ENCODE data around the gene PDE7B. TPM values are rescaled to one million over a fixed set of nuclear protein-coding genes. Genes with fewer than 3 reads are reported as not detected.

Gene PDE7B
- total and polyA plus RNA-seq, 2 experiments from 2014 or later, result 3.1 to 6.8 TPM

DNA sequence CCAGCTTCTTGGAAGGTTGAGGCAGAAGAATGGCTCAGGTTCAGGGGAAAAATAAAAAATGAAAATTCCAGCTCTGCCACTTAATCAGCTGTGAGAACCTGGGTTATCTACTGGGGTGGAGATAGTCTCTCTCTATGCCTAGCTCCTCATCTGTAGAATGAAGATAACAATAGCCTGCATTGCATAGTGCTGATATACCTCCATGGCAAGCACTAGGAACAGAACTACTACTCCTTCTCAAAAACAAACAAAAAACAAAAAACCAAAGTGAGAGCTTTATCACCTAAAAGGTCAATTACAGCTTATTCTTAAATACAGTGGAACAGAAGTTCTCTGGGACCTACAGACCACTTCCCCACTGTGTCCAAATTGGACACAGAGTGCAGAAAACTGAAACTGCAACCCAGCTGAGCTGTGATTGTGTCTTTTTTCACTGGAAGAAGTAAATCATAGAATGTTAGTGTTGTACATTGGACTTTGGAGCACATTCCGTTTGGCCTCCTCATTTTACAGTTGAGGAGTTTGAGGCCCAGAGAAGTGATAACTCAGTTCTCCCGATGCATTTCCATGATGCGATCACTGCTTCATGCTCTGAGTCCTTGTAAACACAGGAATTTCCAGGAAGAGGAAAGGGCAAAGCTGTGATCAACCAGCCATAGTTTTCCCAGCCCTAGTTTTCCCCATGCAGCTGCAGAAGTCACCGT is 375.3 kb downstream of the PDE7B start:
- Histone ChIP-seq H3K9ac (peak overlapping the region; percentile 61; the same call in 1 of the 2 replicates), H3K4me1 (ENCODE audit: insufficient read depth) (peaks cover 8% of the 10 kb centered on the region), H3K9me3 (ENCODE audit: low read depth) (no peaks in the 10 kb centered on the region), H2AFZ (peak overlapping the region; percentile 70), H3K27ac (no peak overlapping the region), H3K79me2 (ENCODE audit: insufficient read depth) (no peaks in the 10 kb centered on the region), H4K20me1 (ENCODE audit: insufficient read depth) (no peaks in the 10 kb centered on the region), H3K9me2 (ENCODE audit: insufficient read depth) (no peaks in the 10 kb centered on the region), H3K36me3 (ENCODE audit: low read depth) (no peaks in the 10 kb centered on the region), H3K4me2 (ENCODE audit: unreplicated experiment) (peak overlapping the region; percentile 76), H3K4me3 (peak overlapping the region; percentile 61), H3K27me3 (replicated peaks; ENCODE audit: insufficient read depth) (no peaks in the 10 kb centered on the region), H3F3A (ENCODE audit: insufficient read depth) (no peaks in the 10 kb centered on the region)
- TF ChIP-seq EZH2 (IDR thresholded peaks at IDR 0.05; ENCODE audit: insufficient read depth, poor library complexity, severe bottlenecking) (no peak), EZH2phosphoT487 (IDR thresholded peaks at IDR 0.05; ENCODE audit: insufficient read depth, low read depth) (no peak)
- peak; percentile 5 for DNase-seq
- in situ Hi-C loops (cut with MboI), result loop anchor here (10.0 kb wide), 2 partner anchors 692 to 772 kb away; no protein-coding TSS in a partner anchor
- 87% methylated on average over 4 of the region's 4 CpGs for WGBS, 2 experiments (ENCODE audit: low coverage in 1 of 2, low lambda C conversion rate in 2 of 2, missing lambda C conversion rate in 2 of 2)

- no peaks in the 10 kb centered on the region for H3K36me3 ChIP-seq (ENCODE audit: low read depth)
- H3K9ac ChIP-seq, result no peak overlapping the region
- TF ChIP-seq EZH2phosphoT487 (IDR thresholded peaks at IDR 0.05; ENCODE audit: insufficient read depth, low read depth) (no peak), EZH2 (IDR thresholded peaks at IDR 0.05; ENCODE audit: insufficient read depth, poor library complexity, severe bottlenecking) (no peak)
- H3K27me3 ChIP-seq (replicated peaks; ENCODE audit: insufficient read depth), result no peaks in the 10 kb centered on the region
- no peaks in the 10 kb centered on the region for H4K20me1 ChIP-seq (ENCODE audit: insufficient read depth)
- WGBS, 2 experiments (ENCODE audit: low coverage in 1 of 2, low lambda C conversion rate in 2 of 2, missing lambda C conversion rate in 2 of 2), result 89 to 99% methylated on average over 2 of the region's 2 CpGs
- no peaks in the 10 kb centered on the region for H3K9me2 ChIP-seq (ENCODE audit: insufficient read depth)
- peaks cover 8% of the 10 kb centered on the region for H3K4me1 ChIP-seq (ENCODE audit: insufficient read depth)
- no peaks in the 10 kb centered on the region for H3K79me2 ChIP-seq (ENCODE audit: insufficient read depth)
- no peaks in the 10 kb centered on the region for H3F3A ChIP-seq (ENCODE audit: insufficient read depth)
- DNase-seq, result no peak
- H3K9me3 ChIP-seq (ENCODE audit: low read depth), result no peaks in the 10 kb centered on the region
- in situ Hi-C loops (cut with MboI), result loop anchor here (10.0 kb wide), 2 partner anchors 694 to 774 kb away; no protein-coding TSS in a partner anchor
- H3K4me3 ChIP-seq, result no peak overlapping the region
- H3K4me2 ChIP-seq (ENCODE audit: unreplicated experiment), result no peak overlapping the region
- no peak overlapping the region for H2AFZ ChIP-seq
- H3K27ac ChIP-seq, result no peak overlapping the region
Observed at GRCh38 chr6:136228814-136229213, 377.3 kb downstream of the PDE7B start.

- Histone ChIP-seq H3K9ac (no peak overlapping the region), H3K79me2 (ENCODE audit: insufficient read depth) (no peaks in the 10 kb centered on the region), H3F3A (ENCODE audit: insufficient read depth) (no peaks in the 10 kb centered on the region), H3K27ac (peak overlapping the region; percentile 26; the same call in 1 of the 2 replicates), H4K20me1 (ENCODE audit: insufficient read depth) (no peaks in the 10 kb centered on the region), H3K9me2 (ENCODE audit: insufficient read depth) (no peaks in the 10 kb centered on the region), H2AFZ (peak overlapping the region; percentile 83), H3K9me3 (ENCODE audit: low read depth) (no peaks in the 10 kb centered on the region), H3K4me1 (ENCODE audit: insufficient read depth) (peaks cover 8% of the 10 kb centered on the region), H3K4me3 (no peak overlapping the region), H3K4me2 (ENCODE audit: unreplicated experiment) (no peak overlapping the region), H3K36me3 (ENCODE audit: low read depth) (no peaks in the 10 kb centered on the region), H3K27me3 (replicated peaks; ENCODE audit: insufficient read depth) (no peaks in the 10 kb centered on the region)
- TF ChIP-seq EZH2 (IDR thresholded peaks at IDR 0.05; ENCODE audit: insufficient read depth, poor library complexity, severe bottlenecking), result no peak
- TF ChIP-seq EZH2phosphoT487 (IDR thresholded peaks at IDR 0.05; ENCODE audit: insufficient read depth, low read depth), result no peak
- WGBS, 2 experiments (ENCODE audit: low coverage in 1 of 2, low lambda C conversion rate in 2 of 2, missing lambda C conversion rate in 2 of 2), result 91 to 98% methylated on average over 2 of the region's 2 CpGs
- DNase-seq, result peak; percentile 65
- in situ Hi-C loops (cut with MboI), result no loop called here
Observed at GRCh38 chr6:136230219-136230853, 378.8 kb downstream of the PDE7B start.

DNA sequence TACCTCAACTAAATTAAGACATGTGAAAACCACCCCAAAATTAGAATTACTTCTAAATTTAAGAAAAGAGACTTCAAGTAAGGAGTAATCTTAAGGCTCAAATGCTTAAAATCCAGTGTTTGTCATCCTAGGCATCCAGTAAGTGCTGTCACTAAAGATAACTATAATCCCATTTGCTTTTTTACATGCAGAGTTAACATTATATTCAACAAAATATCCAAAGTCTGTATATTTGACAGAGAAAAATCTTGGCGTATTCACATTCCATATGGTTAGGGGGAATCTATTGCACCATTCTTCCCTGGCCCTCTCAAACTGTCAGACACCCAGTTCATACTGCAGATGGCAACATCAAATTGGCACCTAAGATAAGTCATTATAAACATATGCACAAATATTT is 381.2 kb downstream of the PDE7B start:
- no peak overlapping the region for H3K27ac ChIP-seq
- H3K4me3 ChIP-seq, result no peak overlapping the region
- H3K27me3 ChIP-seq (replicated peaks; ENCODE audit: insufficient read depth), result no peaks in the 10 kb centered on the region
- H3K79me2 ChIP-seq (ENCODE audit: insufficient read depth), result no peaks in the 10 kb centered on the region
- no peaks in the 10 kb centered on the region for H4K20me1 ChIP-seq (ENCODE audit: insufficient read depth)
- H3F3A ChIP-seq (ENCODE audit: insufficient read depth), result no peaks in the 10 kb centered on the region
- no peak overlapping the region for H3K4me2 ChIP-seq (ENCODE audit: unreplicated experiment)
- 98 to 100% methylated on average over 1 of the region's 1 CpG for WGBS, 2 experiments (ENCODE audit: low coverage in 1 of 2, low lambda C conversion rate in 2 of 2, missing lambda C conversion rate in 2 of 2)
- peaks cover 8% of the 10 kb centered on the region for H3K4me1 ChIP-seq (ENCODE audit: insufficient read depth)
- no peaks in the 10 kb centered on the region for H3K36me3 ChIP-seq (ENCODE audit: low read depth)
- in situ Hi-C loops (cut with MboI), result no loop called here
- H3K9me3 ChIP-seq (ENCODE audit: low read depth), result no peaks in the 10 kb centered on the region
- DNase-seq, result no peak
- TF ChIP-seq EZH2phosphoT487 (IDR thresholded peaks at IDR 0.05; ENCODE audit: insufficient read depth, low read depth) (no peak), EZH2 (IDR thresholded peaks at IDR 0.05; ENCODE audit: insufficient read depth, poor library complexity, severe bottlenecking) (no peak)
- no peak overlapping the region for H2AFZ ChIP-seq
- no peak overlapping the region for H3K9ac ChIP-seq
- H3K9me2 ChIP-seq (ENCODE audit: insufficient read depth), result no peaks in the 10 kb centered on the region
